HL-60 (cell line): ENCODE measurements around the gene XRCC3.

ENCODE experiments used
- DNase-seq, 2 experiments: peaks; one replicate each; pipeline ENCODE4 v3.0.0-alpha.2; 2010 to 2020; ENCODE audit warnings: low read depth in 1 of 2, low spot score in 1 of 2
- H3K27ac ChIP-seq: fragments of 250-450 bp; sonication (Bioruptor Pico); replicated peaks from 2 replicates; pipeline ENCODE4 v1.5.1; 2020; ENCODE audit warnings: mild to moderate bottlenecking, moderate library complexity
- H3K27me3 ChIP-seq: fragments of 250-450 bp; sonication (Bioruptor Pico); 2 replicates; pipeline ENCODE4 v1.5.1; 2021; ENCODE audit warnings: mild to moderate bottlenecking, moderate library complexity; ENCODE audit not compliant: insufficient read depth, poor library complexity, severe bottlenecking
- H3K4me3 ChIP-seq: replicated peaks from 2 replicates; pipeline ENCODE4 v1.5.1; 2011; ENCODE audit warnings: mild to moderate bottlenecking, control low read depth, low read length; ENCODE audit not compliant: insufficient read depth
- CTCF ChIP-seq: IDR thresholded peaks from one replicate; pipeline ENCODE4 v1.5.1; 2011; ENCODE audit warnings: low read length, control low read depth, inconsistent platforms; ENCODE audit not compliant: insufficient read depth
- GABPA ChIP-seq: IDR thresholded peaks from 2 replicates; pipeline ENCODE4 v1.6.1; 2012; ENCODE audit warnings: low read depth
- POLR2AphosphoS5 ChIP-seq: IDR thresholded peaks from 2 replicates; pipeline ENCODE4 v1.6.1; 2012; ENCODE audit warnings: low read depth
- REST ChIP-seq: IDR thresholded peaks from 2 replicates; pipeline ENCODE4 v1.6.1; 2012; ENCODE audit warnings: low read depth; ENCODE audit not compliant: insufficient replicate concordance
- SPI1 ChIP-seq: IDR thresholded peaks from 2 replicates; pipeline ENCODE4 v1.6.1; 2012; ENCODE audit warnings: low read depth, mild to moderate bottlenecking, borderline replicate concordance

The XRCC3 gene

GRCh38 chr14:103728721-103729120, 13.5 kb upstream of the XRCC3 start:
- H3K27ac ChIP-seq = no peak overlapping the region

GRCh38 chr14:103728141-103728540, 12.9 kb upstream of the XRCC3 start:
- Histone ChIP-seq H3K4me3 (no peak overlapping the region), H3K27me3 (no peaks in the 10 kb centered on the region), H3K27ac (no peak overlapping the region)
- no peak for TF ChIP-seq SPI1
- TF ChIP-seq CTCF = no peak
- no peak for TF ChIP-seq REST
- TF ChIP-seq GABPA = no peak
- TF ChIP-seq POLR2AphosphoS5 = no peak
- no peak for DNase-seq

More at GRCh38 chr14:103728721-103729120, 13.5 kb upstream of the XRCC3 start:
- no peaks in the 10 kb centered on the region for H3K27me3 ChIP-seq
- no peak for DNase-seq
- no peak overlapping the region for H3K4me3 ChIP-seq
- TF ChIP-seq GABPA = no peak

GRCh38 chr14:103727313-103727980, 12.2 kb upstream of the XRCC3 start:
- TF ChIP-seq POLR2AphosphoS5 = no peak
- TF ChIP-seq SPI1 = no peak
- no peak for TF ChIP-seq REST
- no peak for TF ChIP-seq CTCF
- TF ChIP-seq GABPA = no peak
- no peak overlapping the region for H3K4me3 ChIP-seq
- no peak overlapping the region for H3K27ac ChIP-seq
- DNase-seq = no peak
- no peaks in the 10 kb centered on the region for H3K27me3 ChIP-seq

- DNase-seq = no peak
- no peak overlapping the region for H3K27ac ChIP-seq
- no peak overlapping the region for H3K4me3 ChIP-seq
Measured at GRCh38 chr14:103726474-103726873, 11.2 kb upstream of the XRCC3 start.

GRCh38 chr14:103725739-103726395, 10.6 kb upstream of the XRCC3 start:
- no peak for TF ChIP-seq SPI1
- no peak for TF ChIP-seq POLR2AphosphoS5
- TF ChIP-seq CTCF = no peak
- TF ChIP-seq GABPA = no peak
- TF ChIP-seq REST = no peak
- no peak for DNase-seq
- Histone ChIP-seq H3K27ac (no peak overlapping the region), H3K4me3 (no peak overlapping the region), H3K27me3 (no peaks in the 10 kb centered on the region)

More at GRCh38 chr14:103726474-103726873, 11.2 kb upstream of the XRCC3 start:
- no peaks in the 10 kb centered on the region for H3K27me3 ChIP-seq
- TF ChIP-seq GABPA = no peak
- TF ChIP-seq POLR2AphosphoS5 = no peak
